PC-3 (cell line): Measurements from ENCODE around the gene SLC16A9. TPM values are rescaled to one million over a fixed set of nuclear protein-coding genes. Genes with fewer than 3 reads are reported as not detected.

Experiments used
- ATAC-seq: fragments of 200-7000 bp; cut with Tn5 transposase; 2 replicates; pipeline ENCODE4 v1.9.1; 2020; ENCODE audit warnings: mild to moderate bottlenecking, moderate library complexity
- BruUV-seq: library from RNA; stranded (reverse); fragments of 400-500 nt; replicated peaks from 2 replicates; lab custom pipeline; 2021; lab: Mats Ljungman, UMichigan
- CTCF ChIA-PET: fragments of 300-600 bp; sonication (Branson Sonifier 250); formaldehyde crosslinking; loops from one replicate; lab custom pipeline; 2022; ENCODE audit warnings: antibody characterized with exemption; lab: Charles Lee
- POLR2A ChIA-PET: fragments of 300-600 bp; sonication (Branson Sonifier 250); formaldehyde crosslinking; loops from one replicate; lab custom pipeline; 2022; ENCODE audit warnings: antibody characterized with exemption; ENCODE audit not compliant: unreplicated experiment; lab: Charles Lee
- DNase-seq: peaks from one replicate; pipeline ENCODE4 v3.0.0-alpha.2; 2015
- H2AFZ ChIP-seq: fragments of 300-600 bp; sonication (generic); 2 replicates; pipeline ENCODE4 v1.6.0; 2016; ENCODE audit warnings: antibody characterized with exemption, low read length
- H3F3A ChIP-seq: fragments of 300-600 bp; sonication (generic); one replicate; pipeline ENCODE4 v1.6.0; 2017; ENCODE audit warnings: antibody characterized with exemption, low read length, control low read depth, mild to moderate bottlenecking; ENCODE audit not compliant: unreplicated experiment
- H3K27ac ChIP-seq: fragments of 300-600 bp; sonication (generic); 2 replicates; pipeline ENCODE4 v1.5.1; 2016; ENCODE audit warnings: mild to moderate bottlenecking, low read length
- H3K27me3 ChIP-seq: fragments of 300-600 bp; sonication (generic); 2 replicates; pipeline ENCODE4 v1.6.1; 2016; ENCODE audit warnings: low read length, mixed read lengths
- H3K36me3 ChIP-seq: fragments of 300-600 bp; sonication (generic); 2 replicates; pipeline ENCODE4 v1.6.1; 2016; ENCODE audit warnings: low read depth, mixed run types, low read length, mixed read lengths
- H3K4me1 ChIP-seq: fragments of 300-600 bp; sonication (generic); 2 replicates; pipeline ENCODE4 v1.5.1; 2016; ENCODE audit warnings: low read length; ENCODE audit not compliant: insufficient read depth
- H3K4me2 ChIP-seq: fragments of 300-600 bp; sonication (generic); 2 replicates; pipeline ENCODE4 v1.6.0; 2016; ENCODE audit warnings: low read length
- H3K4me3 ChIP-seq: fragments of 300-600 bp; sonication (generic); 2 replicates; pipeline ENCODE4 v1.5.1; 2016; ENCODE audit warnings: mild to moderate bottlenecking, low read length, mixed read lengths
- H3K79me2 ChIP-seq: fragments of 300-600 bp; sonication (generic); 2 replicates; pipeline ENCODE4 v1.6.1; 2017; ENCODE audit warnings: low read length, mixed read lengths
- H3K9ac ChIP-seq: fragments of 300-600 bp; sonication (generic); 2 replicates; pipeline ENCODE4 v1.6.0; 2016; ENCODE audit warnings: mild to moderate bottlenecking, low read length
- H3K9me2 ChIP-seq: fragments of 300-600 bp; sonication (generic); replicated peaks from 2 replicates; pipeline ENCODE4 v1.6.1; 2016; ENCODE audit warnings: mixed run types, low read length, mixed read lengths
- H3K9me3 ChIP-seq: fragments of 300-600 bp; sonication (generic); 2 replicates; pipeline ENCODE4 v1.6.1; 2016; ENCODE audit warnings: low read length, mixed read lengths
- H4K20me1 ChIP-seq: fragments of 300-600 bp; sonication (generic); 2 replicates; pipeline ENCODE4 v1.6.1; 2016; ENCODE audit warnings: low read length, mixed read lengths
- EZH2 ChIP-seq: fragments of 300-600 bp; sonication (generic); IDR thresholded peaks from one replicate; pipeline ENCODE4 v1.6.1; 2017; ENCODE audit warnings: antibody characterized with exemption, mild to moderate bottlenecking, low read length; ENCODE audit not compliant: unreplicated experiment
- EZH2phosphoT487 ChIP-seq: fragments of 300-600 bp; sonication (generic); IDR thresholded peaks from 2 replicates; pipeline ENCODE4 v1.6.1; 2018; ENCODE audit warnings: mild to moderate bottlenecking, antibody characterized with exemption, low read length, borderline replicate concordance
- intact Hi-C: fragments of 100-400 bp; cut with micrococcal nuclease; formaldehyde crosslinking; loops from 2 replicates; pipeline ENCODE4 v1.9.0; 2023
- total RNA-seq: library from RNA; depleted of rRNA; stranded (reverse); fragments of >200 nt; gene quantifications from 2 replicates; pipeline ENCODE4 v1.2.3, GENCODE V29; 2014
- TF ChIP-seq, protein P1 (sequence below): fragments of 300-600 bp; sonication (generic); conservative IDR thresholded peaks from 2 replicates; pipeline ENCODE4 v1.5.1; 2017; ENCODE audit warnings: antibody characterized with exemption, low read depth, mild to moderate bottlenecking, low read length

The SLC16A9 gene
- total RNA-seq, 1 experiment from 2014 or later = 17.4 TPM

DNA sequence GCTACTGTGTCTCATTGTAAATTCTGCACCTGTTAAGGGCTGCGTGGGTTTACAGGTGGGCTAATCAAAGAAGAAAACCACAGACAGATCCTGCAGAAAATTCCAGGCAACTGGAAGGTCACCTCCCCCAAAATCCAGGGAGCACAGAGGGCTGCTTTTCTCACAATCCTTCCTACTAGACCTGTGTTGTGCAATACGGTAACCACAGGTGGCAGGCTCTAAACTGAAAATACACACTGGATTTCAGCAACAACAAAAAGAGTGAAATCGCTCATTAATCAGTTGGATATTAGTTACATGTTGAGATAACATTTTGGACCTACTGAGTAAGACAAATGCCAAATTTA lies 83.2 kb downstream of the SLC16A9 start:
- intact Hi-C loops = loop anchor here (1.0 to 2.0 kb wide), 12 partner anchors 52 to 422 kb away; partner anchors contain the start of genes CCDC6 and SLC16A9
- Histone ChIP-seq H3K4me3 (no peak overlapping the region), H3K27ac (no peak overlapping the region), H3K27me3 (no peaks in the 10 kb centered on the region), H3K79me2 (no peaks in the 10 kb centered on the region), H3K4me1 (peaks cover 35% of the 10 kb centered on the region), H3K9me3 (no peaks in the 10 kb centered on the region), H3K36me3 (no peaks in the 10 kb centered on the region), H2AFZ (peak overlapping the region; percentile 76), H3K9me2 (no peaks in the 10 kb centered on the region), H3F3A (no peaks in the 10 kb centered on the region), H4K20me1 (no peaks in the 10 kb centered on the region), H3K4me2 (peak overlapping the region; percentile 40; the same call in 1 of the 2 replicates), H3K9ac (no peak overlapping the region)
- DNase-seq (peak; percentile 26), ATAC-seq (peak; percentile 42)
- ChIA-PET POLR2A (no interaction called here), CTCF (interaction anchor here (0.5 to 2.1 kb wide), 9 partner anchors 63 to 907 kb away, joined by 3 to 18 read pairs (median 3); partner anchors contain the start of gene SLC16A9)
- BruUV-seq = no TSS peak
- TF ChIP-seq, protein P1, sequence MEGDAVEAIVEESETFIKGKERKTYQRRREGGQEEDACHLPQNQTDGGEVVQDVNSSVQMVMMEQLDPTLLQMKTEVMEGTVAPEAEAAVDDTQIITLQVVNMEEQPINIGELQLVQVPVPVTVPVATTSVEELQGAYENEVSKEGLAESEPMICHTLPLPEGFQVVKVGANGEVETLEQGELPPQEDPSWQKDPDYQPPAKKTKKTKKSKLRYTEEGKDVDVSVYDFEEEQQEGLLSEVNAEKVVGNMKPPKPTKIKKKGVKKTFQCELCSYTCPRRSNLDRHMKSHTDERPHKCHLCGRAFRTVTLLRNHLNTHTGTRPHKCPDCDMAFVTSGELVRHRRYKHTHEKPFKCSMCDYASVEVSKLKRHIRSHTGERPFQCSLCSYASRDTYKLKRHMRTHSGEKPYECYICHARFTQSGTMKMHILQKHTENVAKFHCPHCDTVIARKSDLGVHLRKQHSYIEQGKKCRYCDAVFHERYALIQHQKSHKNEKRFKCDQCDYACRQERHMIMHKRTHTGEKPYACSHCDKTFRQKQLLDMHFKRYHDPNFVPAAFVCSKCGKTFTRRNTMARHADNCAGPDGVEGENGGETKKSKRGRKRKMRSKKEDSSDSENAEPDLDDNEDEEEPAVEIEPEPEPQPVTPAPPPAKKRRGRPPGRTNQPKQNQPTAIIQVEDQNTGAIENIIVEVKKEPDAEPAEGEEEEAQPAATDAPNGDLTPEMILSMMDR = no peak

GRCh38 chr10:59625721-59626522 lies 83.7 kb downstream of the SLC16A9 start:
- ATAC-seq = peak; percentile 82
- Histone ChIP-seq H3K4me3 (peak overlapping the region; percentile 8; the same call in 1 of the 2 replicates), H3K27ac (no peak overlapping the region), H3K9me2 (no peaks in the 10 kb centered on the region), H3K9me3 (no peaks in the 10 kb centered on the region), H4K20me1 (no peaks in the 10 kb centered on the region), H3K4me2 (peak overlapping the region; percentile 40), H3K4me1 (peaks cover 35% of the 10 kb centered on the region), H2AFZ (peak overlapping the region; percentile 76), H3F3A (no peaks in the 10 kb centered on the region), H3K79me2 (no peaks in the 10 kb centered on the region), H3K36me3 (no peaks in the 10 kb centered on the region), H3K9ac (no peak overlapping the region), H3K27me3 (no peaks in the 10 kb centered on the region)
- TF ChIP-seq, protein P1 = peak; percentile 99
- no peak for TF ChIP-seq EZH2
- BruUV-seq = no TSS peak
- POLR2A ChIA-PET = interaction anchor here (0.6 kb wide), 1 partner anchor 207 kb away, joined by 6 read pairs; no protein-coding TSS in a partner anchor
- intact Hi-C loops = loop anchor here (1.0 to 2.0 kb wide), 12 partner anchors 53 to 422 kb away; partner anchors contain the start of genes CCDC6 and SLC16A9
- CTCF ChIA-PET = interaction anchor here (0.5 to 2.1 kb wide), 9 partner anchors 63 to 906 kb away, joined by 3 to 18 read pairs (median 3); partner anchors contain the start of gene SLC16A9
- peak; percentile 95 for DNase-seq

DNA sequence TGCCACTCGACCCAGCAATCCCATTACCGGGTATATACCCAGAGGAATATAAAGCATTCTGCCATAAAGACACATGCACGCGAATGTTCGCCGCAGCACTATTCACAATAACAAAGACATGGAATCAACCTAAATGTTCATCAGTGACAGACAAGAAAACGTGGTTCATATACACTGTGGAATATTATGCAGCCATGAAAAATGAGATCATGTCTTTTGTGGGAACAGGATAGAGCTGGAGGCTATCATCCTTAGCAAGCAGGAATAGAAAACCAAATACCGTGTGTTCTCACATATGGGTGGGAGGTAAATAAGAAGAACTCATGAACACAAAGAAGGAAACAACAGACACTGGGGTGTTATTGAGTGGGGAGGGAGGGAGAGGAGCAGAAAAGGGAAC lies 84.7 kb downstream of the SLC16A9 start:
- Histone ChIP-seq H4K20me1 (no peaks in the 10 kb centered on the region), H3K9me2 (no peaks in the 10 kb centered on the region), H3K9ac (no peak overlapping the region), H3K27me3 (no peaks in the 10 kb centered on the region), H3K9me3 (no peaks in the 10 kb centered on the region), H2AFZ (no peak overlapping the region), H3K27ac (no peak overlapping the region), H3F3A (no peaks in the 10 kb centered on the region), H3K4me1 (peaks cover 35% of the 10 kb centered on the region), H3K4me3 (no peak overlapping the region), H3K4me2 (no peak overlapping the region), H3K79me2 (no peaks in the 10 kb centered on the region), H3K36me3 (no peaks in the 10 kb centered on the region)
- DNase-seq = no peak
- ChIA-PET POLR2A (no interaction called here), CTCF (interaction anchor here (0.6 to 2.1 kb wide), 2 partner anchors 206 to 844 kb away, joined by 3 to 18 read pairs; no protein-coding TSS in a partner anchor)
- intact Hi-C loops = no loop called here
- TF ChIP-seq, protein P1 = no peak
- no peak for TF ChIP-seq EZH2phosphoT487
- no peak for TF ChIP-seq EZH2
- no TSS peak for BruUV-seq
- no peak for ATAC-seq
